OCI-LY3 (cell line): ENCODE results near the gene RGS1.

Experiments used
- CTCF ChIP-seq: fragments of 200-600, 300-600 bp; sonication (generic); IDR thresholded peaks from 2 replicates; pipeline ENCODE4 v1.5.1; 2014; ENCODE audit warnings: antibody characterized with exemption, low read length, low read depth
- EZH2phosphoT487 ChIP-seq: fragments of 200-600 bp; shearing (Covaris generic); IDR thresholded peaks from 2 replicates; pipeline ENCODE4 v1.6.1; 2018; ENCODE audit warnings: antibody characterized with exemption, mixed run types, low read depth

GRCh38 chr1:192588546-192588945 lies 13.0 kb downstream of the RGS1 start:
- no peak for TF ChIP-seq CTCF
- TF ChIP-seq EZH2phosphoT487, result no peak
